Measurements from ENCODE around the gene HOXA10.

Gene HOXA10

GRCh38 chr7:27187475-27188385 lies 13.6 kb upstream of the HOXA10 start:
- peaks cover 29% of the 10 kb centered on the region for H3K4me1 ChIP-seq (ENCODE audit: insufficient read depth, low read length)
- H3K27me3 ChIP-seq (ENCODE audit: control insufficient read depth in 1 of 2, insufficient read depth in 2 of 2, low read length in 2 of 2): peaks cover 5 to 12% of the 10 kb centered on the region in 2 donors
- peak overlapping the region; percentile 98 for H3K9ac ChIP-seq (ENCODE audit: low read length)
- peak overlapping the region; percentile 66 to 92 for H3K4me3 ChIP-seq (ENCODE audit: low read depth in 1 of 2, low read length in 2 of 2)
- no peaks in the 10 kb centered on the region for H3K36me3 ChIP-seq (ENCODE audit: insufficient read depth, low read length)
- no peaks in the 10 kb centered on the region for H3K9me3 ChIP-seq (ENCODE audit: low read length)
- peak overlapping the region; percentile 97 for H3K27ac ChIP-seq (ENCODE audit: low read depth, low read length)

GRCh38 chr7:27186668-27187474 lies 12.8 kb upstream of the HOXA10 start:
- Histone ChIP-seq H3K9ac (ENCODE audit: low read length) (peak overlapping the region; percentile 98), H3K9me3 (ENCODE audit: low read length) (no peaks in the 10 kb centered on the region), H3K4me1 (ENCODE audit: insufficient read depth, low read length) (peaks cover 38% of the 10 kb centered on the region), H3K4me3 (ENCODE audit: low read depth in 1 of 2, low read length in 2 of 2) (peak overlapping the region; percentile 66 to 92), H3K27ac (ENCODE audit: low read depth, low read length) (peak overlapping the region; percentile 97), H3K36me3 (ENCODE audit: insufficient read depth, low read length) (peaks cover 6% of the 10 kb centered on the region), H3K27me3 (ENCODE audit: control insufficient read depth in 1 of 2, insufficient read depth in 2 of 2, low read length in 2 of 2) (peaks cover 4 to 9% of the 10 kb centered on the region in 2 donors)

- Histone ChIP-seq H3K4me1 (ENCODE audit: insufficient read depth, low read length) (peaks cover 38% of the 10 kb centered on the region), H3K36me3 (ENCODE audit: insufficient read depth, low read length) (peaks cover 8% of the 10 kb centered on the region), H3K9ac (ENCODE audit: low read length) (peak overlapping the region; percentile 98), H3K9me3 (ENCODE audit: low read length) (no peaks in the 10 kb centered on the region), H3K27ac (ENCODE audit: low read depth, low read length) (peak overlapping the region; percentile 97), H3K4me3 (ENCODE audit: low read depth in 1 of 2, low read length in 2 of 2) (peak overlapping the region; percentile 47 to 92), H3K27me3 (ENCODE audit: control insufficient read depth in 1 of 2, insufficient read depth in 2 of 2, low read length in 2 of 2) (peaks cover 0 to 7% of the 10 kb centered on the region in 2 donors)
These were observed 11.9 kb upstream of the HOXA10 start for GRCh38 chr7:27185854-27186667.

- H3K27me3 ChIP-seq (ENCODE audit: control insufficient read depth in 1 of 2, insufficient read depth in 2 of 2, low read length in 2 of 2): peaks cover 0 to 7% of the 10 kb centered on the region in 2 donors
- peaks cover 8% of the 10 kb centered on the region for H3K36me3 ChIP-seq (ENCODE audit: insufficient read depth, low read length)
- peak within 1 kb of the TSS; percentile 98 for H3K9ac ChIP-seq (ENCODE audit: low read length)
- H3K4me3 ChIP-seq (ENCODE audit: low read depth in 1 of 2, low read length in 2 of 2): peak within 1 kb of the TSS; percentile 63 to 92
- H3K27ac ChIP-seq (ENCODE audit: low read depth, low read length): peak within 1 kb of the TSS; percentile 97
- H3K4me1 ChIP-seq (ENCODE audit: insufficient read depth, low read length): peaks cover 41% of the 10 kb centered on the region
- H3K9me3 ChIP-seq (ENCODE audit: low read length): no peaks in the 10 kb centered on the region
These were observed 11.1 kb upstream of the HOXA10 start, which contains the start of gene HOXA11 for GRCh38 chr7:27185013-27185853. Gene HOXA11, minus strand, starts transcription at chr7:27185232. Its CDS starts 88 bp downstream, at chr7:27185144.

GRCh38 chr7:27184337-27185012 lies 10.4 kb upstream of the HOXA10 start:
- Histone ChIP-seq H3K4me3 (ENCODE audit: low read depth in 1 of 2, low read length in 2 of 2) (peak overlapping the region; percentile 63 to 92), H3K36me3 (ENCODE audit: insufficient read depth, low read length) (peaks cover 8% of the 10 kb centered on the region), H3K9me3 (ENCODE audit: low read length) (no peaks in the 10 kb centered on the region), H3K9ac (ENCODE audit: low read length) (peak overlapping the region; percentile 83), H3K27ac (ENCODE audit: low read depth, low read length) (peak overlapping the region; percentile 96), H3K27me3 (ENCODE audit: control insufficient read depth in 1 of 2, insufficient read depth in 2 of 2, low read length in 2 of 2) (peaks cover 0 to 7% of the 10 kb centered on the region in 2 donors), H3K4me1 (ENCODE audit: insufficient read depth, low read length) (peaks cover 36% of the 10 kb centered on the region)

GRCh38 chr7:27183682-27184336 lies 9.7 kb upstream of the HOXA10 start:
- peaks cover 0 to 7% of the 10 kb centered on the region in 2 donors for H3K27me3 ChIP-seq (ENCODE audit: control insufficient read depth in 1 of 2, insufficient read depth in 2 of 2, low read length in 2 of 2)
- peaks cover 34% of the 10 kb centered on the region for H3K4me1 ChIP-seq (ENCODE audit: insufficient read depth, low read length)
- H3K4me3 ChIP-seq (ENCODE audit: low read depth in 1 of 2, low read length in 2 of 2): peak overlapping the region; percentile 63 to 81
- peaks cover 8% of the 10 kb centered on the region for H3K36me3 ChIP-seq (ENCODE audit: insufficient read depth, low read length)
- no peaks in the 10 kb centered on the region for H3K9me3 ChIP-seq (ENCODE audit: low read length)
- H3K27ac ChIP-seq (ENCODE audit: low read depth, low read length): peak overlapping the region; percentile 96
- peak overlapping the region; percentile 85 for H3K9ac ChIP-seq (ENCODE audit: low read length)

- Histone ChIP-seq H3K27me3 (ENCODE audit: control insufficient read depth in 1 of 2, insufficient read depth in 2 of 2, low read length in 2 of 2) (peaks cover 0 to 2% of the 10 kb centered on the region in 2 donors), H3K9me3 (ENCODE audit: low read length) (no peaks in the 10 kb centered on the region), H3K4me1 (ENCODE audit: insufficient read depth, low read length) (peaks cover 34% of the 10 kb centered on the region), H3K27ac (ENCODE audit: low read depth, low read length) (peak overlapping the region; percentile 96), H3K9ac (ENCODE audit: low read length) (peak overlapping the region; percentile 85), H3K36me3 (ENCODE audit: insufficient read depth, low read length) (peaks cover 8% of the 10 kb centered on the region), H3K4me3 (ENCODE audit: low read depth in 1 of 2, low read length in 2 of 2) (peak overlapping the region; percentile 63 to 81)
These were observed 9.0 kb upstream of the HOXA10 start for GRCh38 chr7:27182861-27183681.

GRCh38 chr7:27182285-27182841 lies 8.2 kb upstream of the HOXA10 start:
- H3K4me3 ChIP-seq (ENCODE audit: low read depth in 1 of 2, low read length in 2 of 2): peak overlapping the region in 1 of 2 donors; percentile 81
- H3K9ac ChIP-seq (ENCODE audit: low read length): peak overlapping the region; percentile 85
- peak overlapping the region; percentile 96 for H3K27ac ChIP-seq (ENCODE audit: low read depth, low read length)
- H3K4me1 ChIP-seq (ENCODE audit: insufficient read depth, low read length): peaks cover 34% of the 10 kb centered on the region
- no peaks in the 10 kb centered on the region for H3K9me3 ChIP-seq (ENCODE audit: low read length)
- H3K27me3 ChIP-seq (ENCODE audit: control insufficient read depth in 1 of 2, insufficient read depth in 2 of 2, low read length in 2 of 2): no peaks in the 10 kb centered on the region
- peaks cover 8% of the 10 kb centered on the region for H3K36me3 ChIP-seq (ENCODE audit: insufficient read depth, low read length)

GRCh38 chr7:27181795-27182275 lies 7.7 kb upstream of the HOXA10 start:
- Histone ChIP-seq H3K4me1 (ENCODE audit: insufficient read depth, low read length) (peaks cover 33% of the 10 kb centered on the region), H3K27me3 (ENCODE audit: control insufficient read depth in 1 of 2, insufficient read depth in 2 of 2, low read length in 2 of 2) (no peaks in the 10 kb centered on the region), H3K9ac (ENCODE audit: low read length) (peak overlapping the region; percentile 85), H3K4me3 (ENCODE audit: low read depth in 1 of 2, low read length in 2 of 2) (peak overlapping the region; percentile 12 to 81), H3K27ac (ENCODE audit: low read depth, low read length) (peak overlapping the region; percentile 96), H3K36me3 (ENCODE audit: insufficient read depth, low read length) (peaks cover 8% of the 10 kb centered on the region), H3K9me3 (ENCODE audit: low read length) (no peaks in the 10 kb centered on the region)

Measured in muscle layer of colon (tissue), 2 donors.